Endodermal cell (in vitro differentiated cells): Measurements from ENCODE around the gene GRK4. TPM values are rescaled to one million over a fixed set of nuclear protein-coding genes. Genes with fewer than 3 reads are reported as not detected.

Experiments used
- DNase-seq: peaks from one replicate; pipeline ENCODE4 v3.0.0-alpha.2; 2017
- H3K27ac ChIP-seq: 2 replicates; pipeline ENCODE4 v1.5.1; 2013; ENCODE audit warnings: mild to moderate bottlenecking, low read depth, low read length, moderate library complexity
- H3K27me3 ChIP-seq: 2 replicates; pipeline ENCODE4 v1.6.1; 2013; ENCODE audit warnings: mild to moderate bottlenecking, low read length, moderate library complexity; ENCODE audit not compliant: insufficient read depth, control insufficient read depth, poor library complexity, severe bottlenecking
- H3K36me3 ChIP-seq: 2 replicates; pipeline ENCODE4 v1.7.0; 2013; ENCODE audit warnings: mild to moderate bottlenecking, low read length, moderate library complexity; ENCODE audit not compliant: control insufficient read depth, insufficient read depth
- H3K4me1 ChIP-seq: one replicate; pipeline ENCODE4 v1.7.0; 2013; ENCODE audit warnings: low read length; ENCODE audit not compliant: control insufficient read depth, insufficient read depth
- H3K4me3 ChIP-seq: 2 replicates; pipeline ENCODE4 v1.5.1; 2013; ENCODE audit warnings: mild to moderate bottlenecking, low read length, moderate library complexity
- H3K9ac ChIP-seq: 2 replicates; pipeline ENCODE4 v1.6.1; 2013; ENCODE audit warnings: mild to moderate bottlenecking, low read length, moderate library complexity; ENCODE audit not compliant: poor library complexity, severe bottlenecking; ENCODE audit errors: extremely low read depth
- H3K9me3 ChIP-seq: 2 replicates; pipeline ENCODE4 v1.6.1; 2013; ENCODE audit warnings: mild to moderate bottlenecking, low read length, moderate library complexity; ENCODE audit not compliant: control insufficient read depth
- H3K27ac Mint-ChIP-seq: 2 replicates; pipeline ENCODE4 v1.8.0; 2020; ENCODE audit warnings: mixed read lengths
- H3K27me3 Mint-ChIP-seq: 2 replicates; pipeline ENCODE4 v1.8.0; 2021; ENCODE audit warnings: mild to moderate bottlenecking, mixed read lengths; ENCODE audit not compliant: insufficient read depth
- H3K36me3 Mint-ChIP-seq: 2 replicates; pipeline ENCODE4 v1.8.0; 2020; ENCODE audit warnings: low read depth, mixed read lengths
- H3K4me1 Mint-ChIP-seq: 2 replicates; pipeline ENCODE4 v1.8.0; 2020; ENCODE audit warnings: mixed read lengths
- H3K4me3 Mint-ChIP-seq: 2 replicates; pipeline ENCODE4 v1.8.0; 2020; ENCODE audit warnings: mild to moderate bottlenecking, moderate library complexity, mixed read lengths
- H3K9me3 Mint-ChIP-seq: 2 replicates; pipeline ENCODE4 v1.8.0; 2020; ENCODE audit warnings: mild to moderate bottlenecking, mixed read lengths
- WGBS, 2 experiments: methylation state at CpG; one replicate each; pipeline versions ENCODE4 v1.1.5 to v1.1.7; 2013; ENCODE audit warnings: missing lambda C conversion rate in 2 of 2, mixed read lengths in 1 of 2; ENCODE audit not compliant: insufficient coverage in 1 of 2, insufficient read length in 1 of 2; 5-methylcytosine and 5-hydroxymethylcytosine counted together
- total RNA-seq, 2 donors: library from RNA; stranded (reverse); fragmentation: NEBNext Ultra II Directional in 1 of 2; extraction: Animal tissue kit (Norgen Biotek cat#: 25700) in 1 of 2; gene quantifications; 2 replicates in 1 of 2; 3 replicates in 1 of 2; pipeline ENCODE4 v1.2.1, GENCODE V29; 2021
- TF ChIP-seq, protein P1 (sequence below): fragments of 200-600 bp; sonication (generic); conservative IDR thresholded peaks from 2 replicates; pipeline ENCODE4 v1.5.0; 2021; ENCODE audit warnings: antibody characterized with exemption, mild to moderate bottlenecking

The GRK4 gene
- total RNA-seq, 2 donors from 2014 or later, result 2.8 to 4.2 TPM

GRCh38 chr4:2932321-2932950 is 30.9 kb upstream of the GRK4 start:
- no peaks in the 10 kb centered on the region for H3K9me3 ChIP-seq
- H3K27me3 ChIP-seq, result no peaks in the 10 kb centered on the region
- H3K27me3 Mint-ChIP-seq, result no peaks in the 10 kb centered on the region
- H3K27ac ChIP-seq, result no peak overlapping the region
- no peaks in the 10 kb centered on the region for H3K9me3 Mint-ChIP-seq
- TF ChIP-seq, protein P1, sequence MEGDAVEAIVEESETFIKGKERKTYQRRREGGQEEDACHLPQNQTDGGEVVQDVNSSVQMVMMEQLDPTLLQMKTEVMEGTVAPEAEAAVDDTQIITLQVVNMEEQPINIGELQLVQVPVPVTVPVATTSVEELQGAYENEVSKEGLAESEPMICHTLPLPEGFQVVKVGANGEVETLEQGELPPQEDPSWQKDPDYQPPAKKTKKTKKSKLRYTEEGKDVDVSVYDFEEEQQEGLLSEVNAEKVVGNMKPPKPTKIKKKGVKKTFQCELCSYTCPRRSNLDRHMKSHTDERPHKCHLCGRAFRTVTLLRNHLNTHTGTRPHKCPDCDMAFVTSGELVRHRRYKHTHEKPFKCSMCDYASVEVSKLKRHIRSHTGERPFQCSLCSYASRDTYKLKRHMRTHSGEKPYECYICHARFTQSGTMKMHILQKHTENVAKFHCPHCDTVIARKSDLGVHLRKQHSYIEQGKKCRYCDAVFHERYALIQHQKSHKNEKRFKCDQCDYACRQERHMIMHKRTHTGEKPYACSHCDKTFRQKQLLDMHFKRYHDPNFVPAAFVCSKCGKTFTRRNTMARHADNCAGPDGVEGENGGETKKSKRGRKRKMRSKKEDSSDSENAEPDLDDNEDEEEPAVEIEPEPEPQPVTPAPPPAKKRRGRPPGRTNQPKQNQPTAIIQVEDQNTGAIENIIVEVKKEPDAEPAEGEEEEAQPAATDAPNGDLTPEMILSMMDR, result no peak
- DNase-seq, result no peak
- H3K27ac Mint-ChIP-seq, result peak overlapping the region; percentile 48
- 94 to 97% methylated on average over 7 to 18 of the region's 18 CpGs for WGBS, 2 experiments
- H3K4me1 ChIP-seq, result peaks cover 15% of the 10 kb centered on the region
- peaks cover 37% of the 10 kb centered on the region for H3K36me3 ChIP-seq
- H3K9ac ChIP-seq, result no peak overlapping the region
- H3K36me3 Mint-ChIP-seq, result peaks cover 29% of the 10 kb centered on the region
- H3K4me3 Mint-ChIP-seq, result peak overlapping the region; percentile 75
- peaks cover 25% of the 10 kb centered on the region for H3K4me1 Mint-ChIP-seq
- H3K4me3 ChIP-seq, result no peak overlapping the region

DNA sequence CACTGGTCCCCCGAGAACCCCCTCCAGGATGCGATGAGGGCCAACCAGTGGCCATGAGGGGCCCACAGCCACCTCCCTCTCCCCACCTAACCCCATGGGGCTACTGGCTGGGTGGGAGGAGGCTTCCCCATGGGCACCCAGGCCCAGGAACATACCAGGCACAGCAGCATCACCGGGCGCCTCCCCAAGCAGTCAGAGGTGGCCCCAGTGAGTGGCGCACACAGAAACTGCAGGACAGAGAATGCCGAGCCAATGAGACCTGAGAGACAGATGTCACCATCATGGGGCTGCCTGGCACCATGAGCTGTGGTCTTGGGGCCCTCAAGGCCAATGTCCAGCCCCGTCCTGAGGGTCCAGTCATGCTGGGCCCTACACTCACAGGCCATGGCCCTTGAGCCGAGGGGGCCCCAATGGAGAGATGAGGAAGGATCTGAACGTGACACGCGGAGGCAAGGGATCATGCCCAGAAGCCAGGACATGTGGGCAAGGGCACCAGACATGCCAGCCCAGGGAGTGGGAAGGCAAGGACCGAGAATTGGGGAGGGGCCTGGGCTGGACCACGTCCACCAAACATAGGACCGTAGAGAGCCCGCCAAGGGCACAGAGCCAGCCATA is 30.3 kb upstream of the GRK4 start:
- H3K27me3 Mint-ChIP-seq, result no peaks in the 10 kb centered on the region
- no peak overlapping the region for H3K9ac ChIP-seq
- TF ChIP-seq, protein P1, result no peak

DNA sequence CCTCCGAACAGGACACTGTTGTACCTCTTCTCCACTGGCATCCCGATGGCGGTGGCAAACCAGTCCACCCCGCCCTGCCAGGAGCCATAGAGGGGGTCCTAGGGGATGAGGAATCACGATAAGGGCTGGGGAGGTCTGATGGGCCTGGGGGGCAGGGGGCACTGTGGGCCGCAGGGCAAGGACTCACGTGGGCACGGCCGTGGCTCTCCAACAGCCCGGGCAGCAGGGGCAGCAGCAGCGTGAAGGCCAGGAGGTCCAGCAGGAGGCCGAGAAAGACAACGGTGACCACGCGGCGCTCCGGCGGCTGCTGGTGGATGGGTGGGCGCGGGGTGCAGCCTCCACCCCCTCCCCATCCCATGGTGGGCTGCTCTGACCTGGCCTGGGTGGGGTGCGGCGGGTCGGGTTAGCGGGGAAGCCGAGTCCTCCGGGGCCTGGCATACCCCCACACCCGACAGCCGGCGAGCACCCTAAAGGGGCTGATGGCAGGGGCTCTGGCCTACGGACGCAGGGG is 29.8 kb upstream of the GRK4 start:
- 38 to 54% methylated on average over 9 to 31 of the region's 31 CpGs for WGBS, 2 experiments
- DNase-seq, result no peak
- Histone ChIP-seq H3K27me3 (no peaks in the 10 kb centered on the region), H3K9ac (peak overlapping the region; percentile 11), H3K36me3 (peaks cover 38% of the 10 kb centered on the region), H3K4me3 (peak overlapping the region; percentile 77), H3K4me1 (peaks cover 18% of the 10 kb centered on the region), H3K9me3 (no peaks in the 10 kb centered on the region), H3K27ac (no peak overlapping the region)
- peak overlapping the region; percentile 75 for H3K4me3 Mint-ChIP-seq
- peaks cover 29% of the 10 kb centered on the region for H3K36me3 Mint-ChIP-seq
- H3K27me3 Mint-ChIP-seq, result no peaks in the 10 kb centered on the region
- peaks cover 27% of the 10 kb centered on the region for H3K4me1 Mint-ChIP-seq
- no peak overlapping the region for H3K27ac Mint-ChIP-seq
- TF ChIP-seq, protein P1, result no peak
- H3K9me3 Mint-ChIP-seq, result no peaks in the 10 kb centered on the region

More for the DNA sequence above, 30.3 kb upstream of the GRK4 start:
- H3K9me3 ChIP-seq, result no peaks in the 10 kb centered on the region
- 95 to 96% methylated on average over 5 to 15 of the region's 15 CpGs for WGBS, 2 experiments
- Mint-ChIP-seq H3K4me3 (peak overlapping the region; percentile 75), H3K36me3 (peaks cover 29% of the 10 kb centered on the region), H3K27ac (peak overlapping the region; percentile 81), H3K4me1 (peaks cover 27% of the 10 kb centered on the region), H3K9me3 (no peaks in the 10 kb centered on the region)
- no peaks in the 10 kb centered on the region for H3K27me3 ChIP-seq
- H3K4me1 ChIP-seq, result peaks cover 18% of the 10 kb centered on the region
- peaks cover 37% of the 10 kb centered on the region for H3K36me3 ChIP-seq
- peak; percentile 55 for DNase-seq
- H3K27ac ChIP-seq, result no peak overlapping the region
- peak overlapping the region; percentile 77 for H3K4me3 ChIP-seq
